ENCODE data around the gene PLA2G10. TPM values are rescaled to one million over a fixed set of nuclear protein-coding genes. Genes with fewer than 3 reads are reported as not detected.

Gene PLA2G10
- polyA plus RNA-seq, 1 of the 3 experiments (the other 2 are of a cell fraction), result not detected

DNA sequence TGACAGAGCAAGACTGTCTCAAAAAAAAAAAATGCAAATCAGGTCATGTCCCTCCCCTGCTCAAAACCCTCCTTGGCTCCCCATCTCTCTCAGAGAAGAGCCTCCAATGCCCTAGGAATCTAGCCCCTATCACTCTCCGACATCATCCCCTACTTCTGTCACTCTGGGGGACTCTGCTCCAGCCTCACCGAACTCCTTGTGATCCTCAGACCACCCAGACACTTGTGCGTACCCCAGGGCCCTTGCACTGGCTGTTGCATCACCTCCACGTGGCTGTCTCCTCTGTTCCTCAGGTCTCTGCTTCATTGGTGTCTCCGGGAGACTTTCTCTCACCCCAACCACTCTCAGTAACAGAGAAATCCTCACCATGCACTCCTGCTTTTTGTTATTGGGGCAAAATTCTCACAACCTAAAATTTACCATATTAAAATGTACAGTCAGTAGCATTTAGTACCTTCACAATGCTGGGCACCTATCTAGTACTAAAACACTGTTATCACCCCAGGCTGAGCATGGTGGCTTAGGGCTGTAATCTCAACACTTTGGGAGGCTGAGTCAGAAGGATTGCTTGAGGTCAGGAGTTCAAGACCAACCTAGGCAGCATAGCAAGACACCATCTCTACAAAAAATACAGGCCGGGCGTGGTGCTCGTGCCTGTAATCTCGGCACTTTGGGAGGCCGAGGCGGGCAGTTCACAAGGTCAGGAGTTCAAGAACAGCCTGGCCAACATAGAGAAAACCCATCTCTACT is 15.2 kb downstream of the PLA2G10 start:
- H3K4me3 ChIP-seq (ENCODE audit: low read depth in 2 of 2, low read length in 1 of 2), result no peak overlapping the region
- H3K27me3 ChIP-seq (ENCODE audit: insufficient read depth), result no peaks in the 10 kb centered on the region; the same call in 1 of the 2 replicates
- no peak overlapping the region for H3K9ac ChIP-seq
- TF ChIP-seq, protein P1, sequence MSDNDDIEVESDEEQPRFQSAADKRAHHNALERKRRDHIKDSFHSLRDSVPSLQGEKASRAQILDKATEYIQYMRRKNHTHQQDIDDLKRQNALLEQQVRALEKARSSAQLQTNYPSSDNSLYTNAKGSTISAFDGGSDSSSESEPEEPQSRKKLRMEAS (IDR thresholded peaks at IDR 0.05; ENCODE audit: low read depth), result no peak
- TF ChIP-seq RAD21 (IDR thresholded peaks at IDR 0.05; ENCODE audit: low read length), result no peak
- TF ChIP-seq MXI1 (IDR thresholded peaks at IDR 0.05; ENCODE audit: low read depth, low read length), result no peak
- TF ChIP-seq, protein P2, sequence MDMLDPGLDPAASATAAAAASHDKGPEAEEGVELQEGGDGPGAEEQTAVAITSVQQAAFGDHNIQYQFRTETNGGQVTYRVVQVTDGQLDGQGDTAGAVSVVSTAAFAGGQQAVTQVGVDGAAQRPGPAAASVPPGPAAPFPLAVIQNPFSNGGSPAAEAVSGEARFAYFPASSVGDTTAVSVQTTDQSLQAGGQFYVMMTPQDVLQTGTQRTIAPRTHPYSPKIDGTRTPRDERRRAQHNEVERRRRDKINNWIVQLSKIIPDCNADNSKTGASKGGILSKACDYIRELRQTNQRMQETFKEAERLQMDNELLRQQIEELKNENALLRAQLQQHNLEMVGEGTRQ (IDR thresholded peaks at IDR 0.05; ENCODE audit: borderline replicate concordance, low read depth, low read length), result no peak
- no peak for TF ChIP-seq TCF12 (IDR thresholded peaks at IDR 0.05)
- TF ChIP-seq, protein P3, sequence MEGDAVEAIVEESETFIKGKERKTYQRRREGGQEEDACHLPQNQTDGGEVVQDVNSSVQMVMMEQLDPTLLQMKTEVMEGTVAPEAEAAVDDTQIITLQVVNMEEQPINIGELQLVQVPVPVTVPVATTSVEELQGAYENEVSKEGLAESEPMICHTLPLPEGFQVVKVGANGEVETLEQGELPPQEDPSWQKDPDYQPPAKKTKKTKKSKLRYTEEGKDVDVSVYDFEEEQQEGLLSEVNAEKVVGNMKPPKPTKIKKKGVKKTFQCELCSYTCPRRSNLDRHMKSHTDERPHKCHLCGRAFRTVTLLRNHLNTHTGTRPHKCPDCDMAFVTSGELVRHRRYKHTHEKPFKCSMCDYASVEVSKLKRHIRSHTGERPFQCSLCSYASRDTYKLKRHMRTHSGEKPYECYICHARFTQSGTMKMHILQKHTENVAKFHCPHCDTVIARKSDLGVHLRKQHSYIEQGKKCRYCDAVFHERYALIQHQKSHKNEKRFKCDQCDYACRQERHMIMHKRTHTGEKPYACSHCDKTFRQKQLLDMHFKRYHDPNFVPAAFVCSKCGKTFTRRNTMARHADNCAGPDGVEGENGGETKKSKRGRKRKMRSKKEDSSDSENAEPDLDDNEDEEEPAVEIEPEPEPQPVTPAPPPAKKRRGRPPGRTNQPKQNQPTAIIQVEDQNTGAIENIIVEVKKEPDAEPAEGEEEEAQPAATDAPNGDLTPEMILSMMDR (IDR thresholded peaks at IDR 0.05), result no peak
- TF ChIP-seq NRF1 (IDR thresholded peaks at IDR 0.05; ENCODE audit: low read depth, low read length), result no peak
- no peak for TF ChIP-seq GATA2 (CRISPR knock-in tag; IDR thresholded peaks at IDR 0.05)
- H3K9me2 ChIP-seq, result no peaks in the 10 kb centered on the region
- H3K4me1 ChIP-seq (ENCODE audit: control insufficient read depth in 1 of 2, insufficient read depth in 2 of 2, low read depth in 1 of 2, low read length in 1 of 2), result no peaks in the 10 kb centered on the region
- no peaks in the 10 kb centered on the region for H4K20me1 ChIP-seq (ENCODE audit: insufficient read depth)
- 33% methylated on average over 11 of the region's 11 CpGs for WGBS (ENCODE audit: low lambda C conversion rate)
- H3F3A ChIP-seq (replicated peaks; ENCODE audit: insufficient read depth), result no peaks in the 10 kb centered on the region
- no peak overlapping the region for H3K4me2 ChIP-seq
- H3K27ac ChIP-seq (ENCODE audit: low read depth in 2 of 2, low read length in 1 of 2), result no peak overlapping the region
- no peak for DNase-seq
- H3K9me3 ChIP-seq, result no peaks in the 10 kb centered on the region
- ChIA-PET POLR2A (no interaction called here), CTCF (no interaction called here)
- no peak overlapping the region for H2AFZ ChIP-seq (ENCODE audit: low read depth)
- H3K79me2 ChIP-seq (ENCODE audit: insufficient read depth), result no peaks in the 10 kb centered on the region
- no peaks in the 10 kb centered on the region for H3K36me3 ChIP-seq (replicated peaks in 1 of 2; ENCODE audit: control insufficient read depth in 1 of 2, insufficient read depth in 2 of 2, low read length in 1 of 2)

DNA sequence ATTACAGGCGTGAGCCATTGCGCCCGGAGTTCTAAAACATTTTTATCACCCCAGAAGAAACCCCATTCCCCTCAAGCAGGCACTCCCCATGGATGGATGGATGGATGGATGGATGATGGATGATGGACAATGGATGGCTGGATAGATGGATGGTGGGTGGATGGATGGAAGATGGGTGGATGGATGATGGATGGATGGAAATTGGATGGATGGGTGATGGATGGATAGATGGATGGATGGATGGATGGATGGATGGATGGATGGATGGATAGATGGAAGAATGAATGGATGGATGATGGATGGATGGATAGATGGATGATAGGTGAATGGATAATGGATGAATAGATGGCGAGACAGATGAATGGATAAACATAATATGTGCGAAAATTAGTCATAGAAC is 16.5 kb downstream of the PLA2G10 start:
- Histone ChIP-seq H3K4me2 (no peak overlapping the region), H3K27ac (ENCODE audit: low read depth in 2 of 2, low read length in 1 of 2) (no peak overlapping the region), H4K20me1 (ENCODE audit: insufficient read depth) (no peaks in the 10 kb centered on the region), H3K4me3 (ENCODE audit: low read depth in 2 of 2, low read length in 1 of 2) (no peak overlapping the region), H3K79me2 (ENCODE audit: insufficient read depth) (no peaks in the 10 kb centered on the region), H3K4me1 (ENCODE audit: control insufficient read depth in 1 of 2, insufficient read depth in 2 of 2, low read depth in 1 of 2, low read length in 1 of 2) (no peaks in the 10 kb centered on the region), H3K9ac (no peak overlapping the region), H3K9me2 (no peaks in the 10 kb centered on the region), H3K36me3 (replicated peaks in 1 of 2; ENCODE audit: control insufficient read depth in 1 of 2, insufficient read depth in 2 of 2, low read length in 1 of 2) (no peaks in the 10 kb centered on the region), H3F3A (replicated peaks; ENCODE audit: insufficient read depth) (no peaks in the 10 kb centered on the region), H3K27me3 (ENCODE audit: insufficient read depth) (no peaks in the 10 kb centered on the region; the same call in 1 of the 2 replicates), H2AFZ (ENCODE audit: low read depth) (no peak overlapping the region), H3K9me3 (no peaks in the 10 kb centered on the region)
- WGBS (ENCODE audit: low lambda C conversion rate), result 73% methylated on average over 5 of the region's 5 CpGs
- POLR2A ChIA-PET, result interaction anchor here (0.6 kb wide), 1 partner anchor 21 kb away, joined by 3 read pairs; no protein-coding TSS in a partner anchor
- no peak for TF ChIP-seq GABPA (IDR thresholded peaks at IDR 0.05; ENCODE audit: low read depth)
- no peak for TF ChIP-seq FOXJ3 (CRISPR knock-in tag; IDR thresholded peaks at IDR 0.05)
- no peak for TF ChIP-seq MEF2A (IDR thresholded peaks at IDR 0.05; ENCODE audit: borderline replicate concordance, low read depth)
- TF ChIP-seq, protein P4, sequence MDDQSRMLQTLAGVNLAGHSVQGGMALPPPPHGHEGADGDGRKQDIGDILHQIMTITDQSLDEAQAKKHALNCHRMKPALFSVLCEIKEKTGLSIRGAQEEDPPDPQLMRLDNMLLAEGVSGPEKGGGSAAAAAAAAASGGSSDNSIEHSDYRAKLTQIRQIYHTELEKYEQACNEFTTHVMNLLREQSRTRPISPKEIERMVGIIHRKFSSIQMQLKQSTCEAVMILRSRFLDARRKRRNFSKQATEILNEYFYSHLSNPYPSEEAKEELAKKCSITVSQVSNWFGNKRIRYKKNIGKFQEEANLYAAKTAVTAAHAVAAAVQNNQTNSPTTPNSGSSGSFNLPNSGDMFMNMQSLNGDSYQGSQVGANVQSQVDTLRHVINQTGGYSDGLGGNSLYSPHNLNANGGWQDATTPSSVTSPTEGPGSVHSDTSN (IDR thresholded peaks at IDR 0.05), result no peak
- TF ChIP-seq EP300 (IDR thresholded peaks at IDR 0.05; ENCODE audit: borderline replicate concordance in 1 of 2, low read depth in 1 of 2, low read length in 1 of 2), result no peak
- CTCF ChIA-PET, result no interaction called here
- no peak for DNase-seq
